ENCODE data around the gene RNU6-8.

Gene RNU6-8

DNA sequence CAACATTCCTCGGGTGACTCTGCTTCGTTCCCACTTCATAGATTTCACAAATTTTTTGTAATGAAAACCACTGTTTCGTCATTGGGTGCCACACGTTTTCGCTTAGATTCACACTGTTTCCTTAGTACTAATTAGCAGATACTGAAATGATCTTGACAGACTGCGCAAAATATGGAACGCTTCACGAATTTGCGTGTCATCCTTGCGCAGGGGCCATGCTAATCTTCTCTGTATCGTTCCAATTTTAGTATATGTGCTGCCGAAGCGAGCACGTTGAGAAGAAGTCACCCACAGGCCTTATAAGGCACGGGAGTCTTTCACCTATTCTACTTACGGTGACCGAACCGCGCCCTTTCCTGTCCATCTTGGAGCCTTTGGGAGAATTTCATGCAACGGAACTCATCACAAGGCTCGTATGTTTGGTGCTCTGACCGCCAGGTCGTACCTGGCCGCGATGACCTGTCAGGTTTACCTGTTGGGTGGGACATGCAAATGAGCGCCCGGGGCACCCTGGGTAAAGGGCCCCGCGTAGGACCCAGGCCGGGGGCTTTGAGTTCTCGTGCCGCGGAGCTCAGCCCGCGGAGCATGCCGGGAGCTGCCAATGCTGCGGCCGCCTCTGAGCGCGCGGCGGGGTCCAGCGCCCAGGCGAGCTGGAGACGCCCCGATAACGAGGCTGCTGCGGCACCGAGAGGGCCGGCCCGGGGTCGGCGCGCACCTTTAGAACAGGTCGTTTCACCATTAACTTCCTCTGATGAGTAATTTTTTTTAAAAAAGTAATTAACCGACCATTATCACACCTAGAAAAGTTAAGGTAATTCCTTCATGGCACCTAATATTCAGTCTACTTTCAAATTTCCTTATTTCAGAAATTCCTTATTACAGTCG is at the start of gene RNU6-8:
Gene RNU6-8, minus strand, starts transcription at position 272 of the 885 bp plus-strand sequence.
- TF ChIP-seq CTCF (IDR thresholded peaks at IDR 0.05; ENCODE audit: low read depth, low read length) = no peak

GRCh38 chr14:32252030-32252670 is 49.1 kb upstream of the RNU6-8 start:
- peak; percentile 84 to 86 for DNase-seq (ENCODE audit: low read depth in 2 of 2)
- H3K4me3 ChIP-seq (replicated peaks in 1 of 2; ENCODE audit: low read depth in 2 of 2, low read length in 2 of 2) = no peak overlapping the region
- TF ChIP-seq CTCF (IDR thresholded peaks at IDR 0.05; ENCODE audit: low read depth, low read length) = peak; percentile 89

More for the DNA sequence above, at the start of gene RNU6-8:
- H3K4me3 ChIP-seq (replicated peaks in 1 of 2; ENCODE audit: low read depth in 2 of 2, low read length in 2 of 2) = peak within 1 kb of the TSS; percentile 67 to 70
- peak; percentile 89 to 91 for DNase-seq (ENCODE audit: low read depth in 2 of 2)

- H3K4me3 ChIP-seq (replicated peaks in 1 of 2; ENCODE audit: low read depth in 2 of 2, low read length in 2 of 2) = no peak overlapping the region
- no peak for DNase-seq (ENCODE audit: low read depth in 2 of 2)
- no peak for TF ChIP-seq CTCF (IDR thresholded peaks at IDR 0.05; ENCODE audit: low read depth, low read length)
Measured at GRCh38 chr14:32251530-32251929, 48.5 kb upstream of the RNU6-8 start.

- DNase-seq (ENCODE audit: low read depth in 2 of 2) = no peak
- no peak for TF ChIP-seq CTCF (IDR thresholded peaks at IDR 0.05; ENCODE audit: low read depth, low read length)
- no peak overlapping the region for H3K4me3 ChIP-seq (replicated peaks in 1 of 2; ENCODE audit: low read depth in 2 of 2, low read length in 2 of 2)
Measured at GRCh38 chr14:32250681-32251080, 47.6 kb upstream of the RNU6-8 start.

DNA sequence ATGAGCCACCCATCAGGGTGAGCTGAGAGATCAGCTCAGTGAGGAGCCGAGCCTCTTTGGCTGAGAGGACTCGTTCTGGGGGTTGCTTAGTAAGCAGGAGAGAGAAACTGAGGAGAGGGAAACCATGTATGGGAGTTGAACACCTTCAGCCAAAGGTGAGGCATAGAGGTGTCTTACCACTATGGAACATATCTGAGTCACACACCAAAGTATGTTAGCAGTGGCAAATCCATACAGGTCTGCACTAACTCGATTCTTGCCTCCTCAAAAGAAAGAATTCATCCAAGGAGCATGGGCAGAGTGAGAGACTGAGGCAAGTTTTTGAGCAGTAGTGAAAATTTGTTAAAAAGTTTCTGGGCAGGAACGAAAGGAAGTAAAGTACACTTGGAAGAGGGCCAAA is 46.7 kb upstream of the RNU6-8 start:
- H3K4me3 ChIP-seq (replicated peaks in 1 of 2; ENCODE audit: low read depth in 2 of 2, low read length in 2 of 2) = no peak overlapping the region
- no peak for TF ChIP-seq CTCF (IDR thresholded peaks at IDR 0.05; ENCODE audit: low read depth, low read length)
- DNase-seq (ENCODE audit: low read depth in 2 of 2) = no peak

DNA sequence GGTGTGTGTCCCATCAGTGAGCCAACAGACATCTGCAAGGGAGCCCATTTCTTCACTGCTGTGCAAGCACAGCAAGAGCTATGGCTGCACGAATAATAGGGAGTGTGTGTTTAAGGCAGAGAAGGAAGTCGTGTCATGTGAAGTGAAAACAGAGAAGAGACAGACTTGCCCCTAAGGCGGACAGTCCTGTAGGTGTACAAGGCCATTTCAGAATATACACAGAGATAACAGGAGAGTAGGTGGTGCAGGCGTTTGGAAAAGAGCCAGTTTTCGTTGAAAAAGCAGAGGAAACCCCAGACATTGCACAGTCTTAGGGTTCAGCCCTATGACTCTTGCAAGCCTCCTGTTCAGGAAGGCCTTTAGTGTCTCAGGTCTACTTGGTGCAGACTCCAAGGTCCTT is 46.3 kb upstream of the RNU6-8 start:
- no peak for TF ChIP-seq CTCF (IDR thresholded peaks at IDR 0.05; ENCODE audit: low read depth, low read length)
- no peak overlapping the region for H3K4me3 ChIP-seq (replicated peaks in 1 of 2; ENCODE audit: low read depth in 2 of 2, low read length in 2 of 2)
- DNase-seq (ENCODE audit: low read depth in 2 of 2) = no peak

All from cardiac fibroblast (primary cell).